GM03348 (cell line): ENCODE measurements around the gene MFSD12.
A peak's percentile ranks its signal among the peaks of the same experiment; 100 is the strongest.
"Not testable (repeated sequence)": the region's sequence is repeated elsewhere in the genome, so short reads cannot be mapped to it uniquely, and the experiment has no call there.

Experiments
- DNase-seq: peaks from one replicate; pipeline ENCODE4 v3.0.0; 2012; ENCODE audit warnings: low spot score

MFSD12 gene

DNA sequence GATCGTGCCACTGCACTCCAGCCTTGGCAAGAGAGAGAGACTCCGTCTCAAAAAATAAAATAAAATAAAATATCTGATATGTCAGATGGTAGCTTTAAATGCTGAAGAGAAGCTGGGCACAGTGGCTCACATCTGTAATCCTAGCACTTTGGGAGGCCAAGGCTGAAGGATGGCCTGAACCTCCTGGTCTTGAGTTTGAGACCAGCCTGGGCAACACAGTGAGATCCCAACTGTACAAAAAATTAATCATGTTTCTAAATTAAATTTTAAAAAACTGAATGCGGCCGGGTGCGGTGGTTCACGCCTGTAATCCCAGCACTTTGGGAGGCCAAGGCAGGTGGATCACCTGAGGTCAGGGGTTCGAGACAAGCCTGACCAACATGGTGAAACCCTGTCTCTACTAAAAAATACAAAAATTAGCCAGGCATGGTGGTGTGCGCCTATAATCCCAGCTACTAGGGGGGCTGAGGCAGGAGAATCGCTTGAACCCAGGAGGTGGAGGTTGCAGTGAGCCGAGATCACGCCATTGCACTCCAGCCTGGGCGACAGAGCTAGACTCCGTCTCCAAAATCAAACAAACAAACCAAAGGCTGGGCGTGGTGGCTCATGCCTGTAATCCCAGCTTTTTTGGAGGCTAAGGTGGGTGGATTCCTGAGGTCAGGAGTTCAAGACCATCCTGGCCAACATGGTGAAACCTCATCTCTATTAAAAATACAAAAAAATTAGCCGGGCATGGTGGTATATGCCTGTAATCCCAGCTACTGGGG, 26.8 kb upstream of the MFSD12 start:
- DNase-seq, result not testable (repeated sequence)

DNA sequence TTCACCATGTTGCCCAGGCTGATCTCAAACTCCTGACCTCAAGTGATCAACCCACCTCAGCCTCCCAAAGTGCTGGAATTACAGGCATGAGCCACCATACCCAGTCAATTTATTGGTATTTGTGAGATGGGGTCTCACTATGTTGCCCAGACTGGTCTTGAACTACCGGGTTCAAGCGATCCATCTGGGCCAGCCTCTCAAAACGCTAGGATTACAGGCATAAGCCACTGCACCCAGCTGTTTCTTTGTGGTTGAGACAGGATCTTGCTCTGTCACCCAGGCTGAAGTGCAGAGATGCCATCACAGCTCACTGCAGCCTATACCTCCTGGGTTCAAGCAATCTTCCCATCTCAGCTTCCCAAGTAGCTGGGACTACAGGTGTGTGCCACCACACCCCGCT, 24.4 kb upstream of the MFSD12 start:
- DNase-seq, result not testable (repeated sequence)

DNA sequence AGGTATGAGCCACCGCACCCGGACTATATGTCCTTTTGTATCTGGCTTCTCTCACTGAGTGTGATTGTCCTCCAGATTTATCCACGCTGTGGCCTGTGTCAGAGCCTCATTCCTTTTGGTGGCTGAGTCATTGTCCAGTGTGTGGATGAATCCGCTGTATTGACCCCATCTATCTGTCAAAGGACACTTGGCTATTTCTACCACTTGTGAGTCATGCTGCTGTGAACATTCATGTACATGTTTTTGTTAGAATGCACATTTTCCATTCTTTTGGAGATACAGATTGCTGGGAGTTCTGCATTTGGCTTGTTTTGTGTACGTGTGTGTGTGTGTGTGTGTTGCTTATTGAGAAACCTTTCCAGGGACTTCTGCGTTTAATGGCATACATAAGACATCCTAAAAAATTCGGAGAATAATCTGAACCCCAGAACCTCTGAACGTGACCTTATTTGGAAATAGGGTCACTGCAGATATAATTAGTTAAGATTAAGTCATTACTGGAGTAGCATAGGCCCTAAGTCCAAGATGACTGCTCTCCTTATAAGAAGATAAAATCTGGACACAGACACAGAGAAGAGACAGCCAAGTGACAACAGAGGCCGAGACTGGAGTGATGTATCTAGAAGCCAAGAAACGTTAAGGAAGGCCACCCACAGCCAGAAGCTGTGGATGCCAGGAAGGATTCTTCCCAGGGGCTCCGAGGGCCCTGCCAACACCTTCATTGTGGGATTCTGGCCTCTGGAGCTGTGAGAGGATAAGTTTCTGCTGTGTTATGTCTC, 23.0 kb upstream of the MFSD12 start:
- peak; percentile 82 for DNase-seq

DNA sequence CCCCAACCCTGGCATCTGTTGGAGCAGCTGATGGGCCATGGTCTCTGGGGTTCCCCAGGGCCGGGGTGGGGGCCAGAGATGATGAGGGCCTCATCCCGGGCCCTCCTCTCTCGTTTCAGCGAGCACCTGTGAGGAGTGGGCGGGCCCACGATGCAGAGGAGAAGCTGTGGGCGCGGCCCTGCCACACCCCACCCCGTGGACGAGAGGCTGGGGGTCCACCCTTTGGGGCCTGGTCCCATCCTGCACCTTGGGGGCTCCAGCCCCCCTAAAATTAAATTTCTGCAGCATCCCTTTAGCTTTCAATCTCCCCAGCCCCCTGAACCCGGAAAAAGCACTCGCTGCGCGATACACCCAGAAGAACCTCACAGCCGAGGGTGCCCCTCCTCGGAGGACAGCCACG, 21.0 kb upstream of the MFSD12 start:
- DNase-seq, result no peak

DNA sequence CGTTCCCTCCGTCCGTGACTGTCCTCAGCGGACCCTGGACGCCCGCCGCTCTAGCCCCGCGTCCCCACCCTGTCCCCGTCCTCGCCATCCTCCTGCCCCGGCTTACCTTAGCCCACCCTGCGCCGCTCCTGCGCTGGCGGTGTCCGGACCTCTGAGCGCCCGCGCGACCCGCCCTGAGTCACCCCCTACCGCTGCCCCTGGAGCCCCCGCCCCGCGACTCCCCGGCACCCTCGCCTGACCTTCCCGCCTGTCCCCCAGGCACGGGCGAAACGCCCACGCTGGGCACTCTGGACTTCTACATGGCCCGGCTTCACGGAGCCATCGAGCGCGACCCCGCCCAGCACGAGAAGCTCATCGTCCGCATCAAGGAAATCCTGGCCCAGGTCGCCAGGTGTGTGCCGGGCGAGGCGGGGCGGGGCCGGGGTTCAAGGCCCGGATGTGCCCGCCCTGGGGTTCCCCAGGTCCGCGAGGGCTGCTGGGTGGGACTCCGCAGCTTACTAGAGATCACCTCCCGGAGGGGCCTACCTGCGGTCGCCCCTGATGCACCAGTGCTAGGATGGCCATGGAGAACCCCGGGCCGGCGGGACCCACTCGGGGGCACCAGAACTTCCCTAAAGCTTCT, 20.4 kb upstream of the MFSD12 start:
- DNase-seq, result no peak

DNA sequence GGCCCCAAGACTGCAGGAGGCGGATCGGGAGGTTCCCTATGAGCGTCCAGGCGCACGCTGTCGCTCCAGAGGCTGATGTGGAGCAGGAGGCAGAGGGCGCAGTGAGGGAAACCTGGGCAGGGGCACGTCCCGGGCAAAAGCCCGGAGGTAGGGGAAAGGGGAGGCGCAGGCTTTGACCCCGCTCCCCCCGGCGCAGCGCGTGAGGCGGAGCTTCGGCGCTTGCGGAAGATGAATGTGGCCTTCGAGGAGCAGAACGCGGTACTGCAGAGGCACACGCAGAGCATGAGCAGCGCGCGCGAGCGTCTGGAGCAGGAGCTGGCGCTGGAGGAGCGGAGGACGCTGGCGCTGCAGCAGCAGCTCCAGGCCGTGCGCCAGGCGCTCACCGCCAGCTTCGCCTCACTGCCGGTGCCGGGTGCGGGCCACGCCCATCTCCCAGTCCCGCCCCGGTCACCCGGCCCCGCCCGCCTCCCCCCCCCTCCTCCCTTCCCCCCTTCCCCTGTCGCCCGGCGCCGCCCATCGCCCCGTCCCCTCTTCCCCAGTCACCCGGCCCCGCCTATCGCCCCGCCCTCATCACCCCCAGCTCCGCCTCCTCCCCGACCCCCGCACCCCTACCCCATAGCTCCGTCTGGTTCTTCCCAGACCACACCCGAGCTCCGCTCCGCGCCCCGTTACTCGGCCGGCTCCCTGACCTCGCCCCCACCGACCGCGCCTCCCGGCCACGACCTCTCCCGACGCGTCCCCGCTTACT, 19.5 kb upstream of the MFSD12 start:
- peak; percentile 74 for DNase-seq

DNA sequence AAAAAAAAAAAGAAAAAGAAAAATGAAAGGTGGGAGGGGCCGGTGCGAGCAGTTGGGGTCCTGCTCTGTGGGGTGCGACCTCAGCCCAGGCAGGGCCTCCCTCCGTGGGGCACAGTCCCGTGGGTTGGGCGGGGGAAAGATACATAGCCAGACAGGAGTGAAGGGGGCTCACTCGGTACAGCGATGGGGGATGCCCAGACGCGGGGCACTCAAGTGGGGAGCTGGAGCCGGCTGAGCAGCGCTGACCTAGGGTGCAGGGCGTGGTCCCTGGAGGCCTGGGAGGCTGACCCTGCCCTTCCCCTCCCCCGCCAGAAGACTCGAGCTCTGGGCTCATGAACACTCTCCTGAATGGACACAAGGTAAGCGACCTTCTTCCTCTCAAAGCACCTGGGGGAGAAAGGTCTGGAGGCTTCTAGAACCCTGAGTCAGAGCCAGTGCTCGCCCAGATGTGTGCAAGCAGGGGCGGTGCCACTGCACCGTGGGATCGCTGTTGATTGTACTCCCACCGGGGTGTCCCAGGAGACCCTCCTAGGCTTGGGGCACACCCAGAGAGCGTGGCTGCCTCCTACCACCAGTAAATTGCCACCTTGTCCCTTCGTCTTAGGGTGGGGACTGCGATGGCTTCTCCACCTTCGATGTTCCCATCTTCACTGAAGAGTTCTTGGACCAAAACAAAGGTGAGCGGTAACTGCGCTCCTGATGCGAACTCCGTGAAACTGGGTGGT, 18.7 kb upstream of the MFSD12 start:
- DNase-seq, result no peak

DNA sequence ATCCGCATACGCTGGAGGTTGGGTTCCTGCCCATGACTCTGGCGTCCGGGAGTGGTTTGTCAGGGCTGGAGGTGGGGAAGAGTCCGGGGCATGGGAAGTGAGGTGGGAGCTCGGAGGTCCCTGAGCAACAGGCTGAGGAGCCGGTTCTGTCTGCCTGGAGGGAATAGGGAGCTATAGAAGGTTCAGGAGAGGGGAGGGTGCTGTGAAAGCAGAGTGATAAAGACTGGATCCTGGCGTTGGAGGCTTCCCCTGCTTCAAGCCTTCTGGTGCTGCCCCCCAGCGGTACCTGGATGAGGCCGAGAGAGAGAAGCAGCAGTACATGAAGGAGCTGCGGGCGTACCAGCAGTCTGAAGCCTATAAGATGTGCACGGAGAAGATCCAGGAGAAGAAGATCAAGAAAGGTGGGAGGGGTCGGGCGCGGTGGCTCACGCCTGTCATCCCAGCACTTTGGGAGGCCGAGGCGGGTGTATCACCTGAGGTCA, 17.9 kb upstream of the MFSD12 start:
- no peak for DNase-seq

DNA sequence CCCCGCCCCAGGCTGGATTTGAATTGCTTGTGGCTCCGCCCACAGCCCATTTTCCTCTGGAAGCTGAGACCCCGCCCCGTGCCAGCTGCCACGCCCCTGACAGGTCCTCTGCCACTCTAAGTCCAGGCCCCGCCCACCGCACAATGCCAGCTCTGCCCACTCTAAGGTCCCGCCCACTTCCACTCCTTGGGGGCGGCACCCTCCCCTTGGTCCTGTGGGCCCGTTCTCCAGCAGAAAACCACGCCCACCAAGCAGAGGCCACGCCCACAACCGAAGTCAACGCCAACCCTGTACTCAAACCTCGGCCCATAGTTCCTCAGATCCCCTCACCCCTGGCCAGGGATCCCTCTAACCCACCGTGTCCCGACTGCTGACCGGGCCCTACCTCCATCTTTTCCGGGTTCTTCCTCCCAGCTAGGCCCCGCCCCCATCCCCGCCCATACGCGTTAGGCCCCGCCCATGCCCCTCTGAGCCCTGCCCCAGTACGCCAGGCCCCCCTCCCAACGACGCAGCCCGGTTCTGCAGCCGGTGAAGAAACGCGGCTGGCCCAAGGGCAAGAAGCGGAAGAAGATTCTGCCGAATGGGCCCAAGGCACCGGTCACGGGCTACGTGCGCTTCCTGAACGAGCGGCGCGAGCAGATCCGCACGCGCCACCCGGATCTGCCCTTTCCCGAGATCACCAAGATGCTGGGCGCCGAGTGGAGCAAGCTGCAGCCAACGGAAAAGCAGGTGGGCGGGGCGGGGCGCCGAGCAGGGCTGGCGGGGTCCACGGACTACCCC, 16.7 kb upstream of the MFSD12 start:
- DNase-seq, result peak; percentile 93

DNA sequence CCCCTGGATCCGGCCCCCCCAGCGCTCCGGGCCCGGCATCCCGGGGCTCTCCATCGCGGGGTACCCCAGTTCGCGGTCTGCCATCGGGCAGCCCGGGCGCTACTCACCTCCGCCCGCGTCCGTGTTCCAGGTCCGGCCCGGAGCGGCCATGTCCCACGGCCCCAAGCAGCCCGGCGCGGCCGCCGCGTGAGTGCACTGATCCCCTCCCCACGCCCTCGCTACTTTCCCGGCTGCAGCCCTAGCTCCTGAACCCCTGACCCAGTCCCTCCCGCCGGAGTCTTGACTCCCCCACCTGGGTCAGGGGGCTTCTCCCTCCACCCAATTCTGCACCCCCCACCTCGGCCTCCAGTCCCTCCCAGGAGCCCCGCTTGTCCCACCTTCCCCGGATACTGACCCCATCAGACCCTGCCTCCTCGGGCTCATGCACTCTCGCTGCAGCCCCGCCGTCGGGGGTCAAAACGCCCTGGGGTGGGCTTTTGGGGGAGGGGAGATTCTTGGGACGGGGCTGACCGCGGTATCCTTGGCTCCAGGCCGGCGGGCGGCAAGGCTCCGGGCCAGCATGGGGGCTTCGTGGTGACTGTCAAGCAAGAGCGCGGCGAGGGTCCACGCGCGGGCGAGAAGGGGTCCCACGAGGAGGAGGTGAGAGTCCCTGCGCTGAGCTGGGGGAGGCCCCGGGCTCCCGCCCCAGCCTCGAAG, 15.9 kb upstream of the MFSD12 start:
- peak; percentile 39 for DNase-seq

DNA sequence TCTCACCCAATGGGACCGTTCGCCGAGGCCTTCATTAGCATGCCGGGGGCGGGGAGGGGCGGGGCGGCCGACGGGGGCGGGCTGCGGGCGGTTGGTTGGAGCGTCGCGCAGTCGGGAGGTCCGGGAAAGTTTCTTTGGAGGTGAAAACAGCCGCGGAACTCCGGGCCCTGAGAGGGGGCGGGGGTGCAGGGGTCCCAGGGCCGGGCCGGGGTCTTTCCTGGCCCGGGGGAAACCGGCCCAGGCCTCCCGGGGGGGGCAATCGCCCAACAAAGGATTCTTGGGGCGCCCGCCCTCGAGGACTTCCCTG, 15.4 kb upstream of the MFSD12 start, which contains the start of gene HMG20B:
Gene HMG20B, plus strand, starts transcription at position 90 of the 307 bp plus-strand sequence. CDS start 366 bp downstream, outside the sequence.
- DNase-seq, result no peak

DNA sequence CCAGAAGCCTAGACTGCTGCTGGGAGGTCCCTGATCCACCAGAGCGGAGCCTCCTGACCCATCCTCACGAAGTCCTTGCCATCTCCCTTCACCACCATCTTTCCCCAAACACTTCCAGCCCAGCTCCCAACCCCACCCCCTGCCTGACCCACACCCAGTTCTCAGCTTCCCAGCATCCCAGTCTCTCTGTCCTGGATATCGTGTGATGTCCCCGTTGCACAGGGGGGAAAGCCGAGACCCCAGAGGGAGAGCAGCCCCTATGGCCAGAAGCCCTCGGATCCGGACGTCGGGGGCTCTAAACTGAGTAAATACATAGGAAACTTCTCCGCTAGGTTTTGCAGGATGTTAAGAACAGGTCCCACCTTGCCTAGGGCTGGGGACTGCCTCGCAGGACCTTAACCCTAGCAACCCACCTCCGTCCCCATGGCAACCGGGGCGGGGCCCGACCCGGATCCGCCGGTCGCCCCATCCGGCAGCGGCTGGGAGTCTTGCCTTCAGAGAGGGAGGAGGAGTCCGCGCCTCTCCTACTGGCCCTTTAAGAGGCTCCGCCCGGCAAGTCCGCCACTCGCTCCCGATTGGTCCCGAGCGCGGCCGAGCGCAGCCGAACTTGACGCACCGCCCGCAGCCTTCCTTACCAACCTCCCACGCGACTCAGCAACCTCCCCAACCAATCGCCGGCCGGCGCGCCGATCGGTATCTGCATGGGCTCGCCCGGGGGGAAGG, 14.9 kb upstream of the MFSD12 start:
- DNase-seq, result peak; percentile 99

DNA sequence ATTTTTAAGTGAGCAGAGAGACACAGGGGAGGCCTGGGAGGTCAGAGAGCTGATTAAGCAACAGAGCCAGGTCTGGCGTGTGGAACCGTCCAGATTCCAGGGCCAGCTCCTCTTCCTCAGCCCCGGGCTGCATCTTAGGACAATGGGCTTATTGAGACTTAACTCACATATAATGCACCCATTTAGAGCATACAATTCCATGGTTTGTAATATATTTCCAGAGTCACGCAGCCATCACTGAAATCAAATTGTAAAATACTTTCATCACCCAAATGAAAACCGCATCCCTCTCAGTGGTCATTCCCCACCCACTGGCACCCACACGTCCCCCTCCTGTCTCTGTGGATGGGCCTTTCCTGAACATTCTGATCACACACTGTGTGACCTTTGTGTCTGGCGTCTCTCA, 13.2 kb upstream of the MFSD12 start:
- no peak for DNase-seq

DNA sequence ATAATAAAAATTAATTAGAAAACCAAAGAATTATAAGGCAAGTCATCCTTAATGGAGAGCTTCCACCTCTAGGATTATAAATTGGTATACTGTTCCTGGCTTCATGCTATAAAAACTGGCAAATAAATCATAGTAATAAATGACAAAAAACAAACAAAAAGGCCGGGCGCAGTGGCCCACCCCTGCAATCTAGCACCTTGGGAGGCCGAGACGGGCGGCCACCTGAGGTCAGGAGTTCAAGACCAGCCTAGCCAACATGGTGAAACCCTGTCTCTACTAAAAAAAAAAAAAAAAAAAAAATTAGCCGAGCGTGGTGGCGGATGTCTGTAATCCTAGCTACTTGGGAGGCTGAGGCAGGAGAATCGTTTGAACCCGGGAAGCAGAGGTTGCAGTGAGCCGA, 12.7 kb upstream of the MFSD12 start:
- not testable (repeated sequence) for DNase-seq

DNA sequence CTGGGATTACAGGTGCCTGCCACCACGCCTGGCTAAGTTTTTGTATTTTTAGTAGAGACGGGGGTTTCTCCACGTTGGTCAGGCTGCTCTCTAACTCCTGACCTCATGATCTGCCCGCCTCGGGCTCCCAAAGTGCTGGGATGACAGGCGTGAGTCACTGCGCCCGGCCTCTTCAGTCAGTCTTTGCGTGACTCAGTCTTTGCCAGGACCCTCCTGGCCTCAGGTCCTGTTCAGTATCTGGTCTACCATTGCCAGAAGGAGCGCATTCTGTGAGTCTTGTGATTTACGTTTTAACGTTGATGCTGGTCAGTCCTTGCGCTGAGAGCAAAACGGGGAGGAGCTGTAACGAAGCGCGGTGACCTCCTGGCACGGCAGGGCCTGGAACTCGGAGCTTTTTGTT, 7.8 kb upstream of the MFSD12 start:
- no peak for DNase-seq

DNA sequence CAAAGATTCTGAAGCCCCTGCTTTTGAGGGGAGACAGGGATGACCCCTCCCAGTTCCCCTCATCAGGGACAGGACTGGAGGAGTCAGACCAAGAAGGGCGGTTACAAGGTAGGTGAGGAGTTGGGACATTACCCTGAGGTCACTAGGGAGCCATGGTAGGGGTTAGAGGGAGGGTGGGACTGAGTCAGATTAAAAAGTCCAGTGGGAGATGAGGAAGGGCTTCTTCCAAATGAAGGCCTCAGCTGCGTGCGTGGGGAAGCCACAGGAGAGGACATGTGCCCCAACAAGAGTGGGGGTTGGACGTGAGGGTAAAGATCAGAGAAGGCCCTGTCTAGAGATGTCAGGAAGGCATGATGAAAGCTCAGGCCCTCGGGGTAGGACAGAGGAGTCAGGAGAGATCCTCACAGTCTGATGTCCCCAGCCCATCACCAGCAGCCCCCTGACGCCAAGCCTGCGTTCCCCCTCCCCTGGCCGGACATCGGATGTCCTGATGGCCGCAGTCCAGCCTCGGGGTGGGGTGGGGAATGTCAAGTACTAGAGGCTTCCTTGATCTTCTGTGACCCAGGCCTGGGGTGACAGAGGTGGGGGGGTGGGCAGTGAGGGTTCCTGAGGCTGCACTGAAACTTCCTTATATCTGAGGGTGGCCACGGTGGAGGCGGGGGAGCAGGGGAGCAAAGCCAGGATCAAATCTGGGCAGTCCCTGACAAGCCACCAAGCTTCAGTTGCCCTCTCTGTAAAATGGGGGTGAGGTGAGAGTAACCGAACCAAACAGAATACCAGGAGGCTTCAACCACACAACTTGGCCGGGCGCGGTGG, 6.5 kb upstream of the MFSD12 start:
- no peak for DNase-seq

DNA sequence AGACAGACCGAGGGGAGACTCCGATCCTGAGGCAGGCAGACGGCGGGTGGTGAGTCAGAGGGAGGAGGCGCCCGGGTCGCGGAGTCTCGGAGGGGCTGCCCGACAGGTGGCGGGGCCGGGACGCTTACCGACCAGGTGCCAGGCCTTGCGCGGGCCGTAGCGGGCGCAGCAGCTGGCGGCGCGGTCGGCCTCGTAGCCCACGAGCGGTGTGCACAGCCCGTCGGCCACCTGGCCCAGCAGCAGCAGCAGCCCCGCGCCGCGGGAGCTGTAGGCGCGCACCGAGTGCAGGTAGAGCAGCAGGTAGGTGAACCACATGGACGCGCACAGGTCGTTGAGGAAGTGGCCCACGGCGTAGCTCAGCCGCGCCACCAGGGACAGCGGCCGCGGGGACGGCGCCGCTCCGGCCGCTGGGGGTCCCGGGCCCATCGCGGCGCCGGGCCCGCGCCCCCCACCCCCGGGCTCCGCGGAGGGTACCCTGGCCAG, 367 bp downstream of the MFSD12 start:
- DNase-seq, result peak; percentile 79

DNA sequence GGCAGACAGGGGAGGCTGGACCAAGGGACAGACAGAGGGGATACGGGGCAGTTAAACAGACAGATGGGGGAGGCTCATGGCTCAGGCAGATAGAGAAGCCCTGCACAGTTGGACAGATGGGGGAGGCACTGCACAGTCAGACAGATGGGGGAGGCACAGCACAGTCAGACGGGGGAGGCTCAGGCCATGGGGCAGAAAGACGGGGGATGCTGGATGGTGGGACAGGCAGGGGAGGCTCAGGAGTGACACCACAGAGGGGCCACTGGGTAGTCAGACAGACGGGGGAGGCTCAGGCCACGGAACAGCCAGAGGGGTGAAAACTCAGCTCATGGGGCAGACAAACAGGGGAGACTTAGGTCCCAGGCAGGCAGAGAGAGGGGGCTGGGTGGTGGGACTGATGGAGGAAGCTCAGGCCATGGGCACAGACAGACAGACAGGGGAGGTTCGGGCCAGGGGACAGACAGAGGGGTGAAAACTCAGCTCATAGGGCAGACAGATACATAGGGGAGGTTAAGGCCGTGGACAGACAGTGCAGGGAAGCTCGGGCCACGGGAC, 886 bp downstream of the MFSD12 start:
- DNase-seq, result no peak
